HUDEP-2 (cell line): ENCODE results near the gene FXYD6.

Experiments used
- DNase-seq, 76 experiments: peaks; one replicate each; lab custom pipeline; 2025; ENCODE audit not compliant: unreplicated experiment in 76 of 76; lab: John Stamatoyannopoulos, UW

Gene FXYD6

DNA sequence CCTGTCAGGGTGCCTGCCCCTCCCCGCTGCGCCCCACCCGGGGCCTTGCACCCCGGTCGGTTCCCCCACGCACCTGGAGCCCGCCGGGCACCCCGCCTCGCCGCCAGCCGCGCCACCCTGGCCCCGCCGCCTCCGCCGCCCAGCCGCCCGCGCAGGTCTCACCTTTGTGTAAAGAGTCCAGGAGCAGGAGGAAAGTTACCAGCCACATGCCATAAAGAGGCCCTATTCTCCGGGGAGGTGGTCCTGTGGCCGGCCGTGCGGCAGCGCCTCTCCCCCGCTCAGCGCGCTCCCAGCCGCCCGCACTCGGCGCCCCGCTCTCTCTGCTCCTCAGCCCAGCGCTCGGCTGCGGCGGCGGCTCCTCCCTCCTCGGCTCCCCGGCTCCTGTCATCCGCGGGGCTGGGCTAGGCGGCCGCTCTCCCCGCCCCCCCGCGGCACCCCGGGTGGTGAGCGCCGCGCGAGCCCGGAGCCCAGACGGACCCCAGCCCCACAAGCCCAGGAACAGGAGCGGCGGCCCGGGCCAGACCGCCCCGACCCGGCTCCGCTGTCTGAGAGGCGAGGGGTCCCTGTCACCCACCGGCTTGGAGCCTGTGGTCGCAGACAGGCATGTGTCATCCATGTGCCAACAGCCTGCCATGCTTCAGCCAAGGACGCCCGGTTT is 79.5 kb downstream of the FXYD6 start, which contains the start of gene DSCAML1:
TSS of gene DSCAML1 (minus strand) at position 345 of the 658 bp plus-strand sequence. CDS start at position 208, 137 bp downstream.
- no peak for DNase-seq

DNA sequence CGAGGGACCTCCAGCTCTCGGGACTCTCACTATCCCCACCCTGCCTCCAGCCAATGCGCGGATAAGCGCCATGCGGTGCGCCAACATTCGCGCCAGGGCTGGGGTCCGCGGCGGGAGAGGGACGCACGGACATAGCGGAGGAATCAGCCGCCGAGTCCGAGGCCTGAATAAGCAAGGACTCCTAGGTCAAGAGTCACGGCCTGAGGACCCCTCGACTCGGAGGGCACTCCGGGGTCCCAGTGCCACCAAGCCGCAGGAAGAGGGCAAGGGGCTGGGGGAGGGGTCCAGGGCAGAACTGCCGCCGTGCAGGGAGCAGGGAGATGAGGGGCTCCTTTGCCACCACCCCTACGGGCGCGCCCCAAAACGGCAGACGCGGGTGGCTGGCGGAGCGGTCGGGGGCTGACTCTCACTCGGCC is 80.0 kb downstream of the FXYD6 start:
- DNase-seq: no peak

DNA sequence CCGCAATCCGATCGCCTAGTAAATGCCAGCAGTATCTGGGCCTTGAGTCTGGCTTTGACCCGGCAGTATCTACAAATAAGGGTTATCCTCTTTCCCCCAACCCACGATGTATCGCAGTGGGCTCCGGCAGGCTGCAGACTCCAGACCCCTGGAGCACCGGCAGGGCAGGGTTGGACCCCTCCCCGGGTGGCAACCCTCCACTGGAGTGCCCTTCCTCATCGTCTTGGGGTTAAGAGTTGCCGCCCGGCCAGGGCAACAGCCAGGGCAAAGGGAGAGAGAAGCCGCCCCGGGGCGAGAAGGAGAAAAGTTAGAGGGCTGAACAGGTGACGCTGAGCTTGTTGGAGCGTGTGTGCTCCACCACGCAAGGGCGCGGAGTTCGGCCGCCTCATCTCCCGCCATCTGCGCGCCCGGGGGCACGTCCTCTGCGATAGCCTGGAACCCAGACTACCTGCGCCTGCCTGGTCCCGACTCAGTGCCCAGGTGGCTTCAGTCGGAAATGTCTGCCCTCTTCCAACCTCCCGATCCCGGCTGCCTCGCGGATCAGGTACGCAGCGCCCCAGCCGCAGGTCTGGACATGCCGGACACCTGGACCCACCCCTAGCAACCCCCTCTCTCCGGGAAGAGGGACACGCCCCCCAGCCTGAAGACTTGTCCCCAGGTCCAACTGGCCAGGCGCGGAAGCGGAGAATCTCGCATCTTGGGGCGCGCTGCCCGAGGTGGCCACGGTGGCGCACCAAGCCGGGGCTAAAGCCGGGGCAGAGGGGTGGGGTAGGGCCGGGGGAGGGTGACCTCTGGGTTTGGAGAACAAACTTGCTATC is 80.6 kb downstream of the FXYD6 start:
- no peak for DNase-seq

DNA sequence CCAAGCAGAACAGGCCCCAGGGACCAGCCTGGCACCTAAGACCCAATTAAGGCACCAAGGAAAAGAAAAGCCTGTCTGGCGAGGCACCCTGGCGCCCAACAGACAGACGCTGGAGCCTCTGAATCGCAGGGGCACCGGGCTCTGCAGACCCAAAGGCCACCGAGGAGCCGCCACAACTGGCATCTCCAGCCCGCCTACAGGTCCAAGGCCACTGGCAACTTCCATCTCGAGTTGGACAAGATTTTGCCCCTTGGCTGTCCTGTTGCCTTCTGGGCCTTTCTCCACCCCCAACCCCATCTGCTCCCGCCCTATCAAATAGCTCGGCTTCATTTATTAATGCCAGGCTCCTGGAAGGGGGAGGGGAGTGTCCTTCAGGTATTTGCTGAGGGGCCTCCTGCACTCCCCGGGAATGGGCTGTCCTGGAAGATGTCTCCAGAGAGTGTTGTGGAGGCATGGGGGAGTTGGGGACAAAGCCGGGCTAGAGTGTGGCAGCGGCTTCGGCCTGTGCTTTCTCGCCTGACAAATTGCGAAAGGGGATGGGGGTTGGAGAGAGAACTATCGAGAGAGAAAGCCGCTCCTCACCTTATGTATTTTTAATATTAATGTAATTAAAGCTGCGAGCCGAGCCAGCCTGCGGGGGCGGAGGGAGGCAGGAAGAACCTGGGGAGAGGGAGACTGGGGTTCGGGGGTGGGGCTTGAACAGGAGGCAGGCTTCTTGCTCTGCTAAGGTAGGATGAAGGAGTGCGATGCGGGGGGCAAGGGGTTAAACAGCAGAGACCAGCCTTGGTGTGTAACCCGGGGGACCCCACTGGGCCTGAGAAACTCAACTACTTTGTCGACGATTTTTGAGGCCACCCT is 81.5 kb downstream of the FXYD6 start:
- DNase-seq: no peak

DNA sequence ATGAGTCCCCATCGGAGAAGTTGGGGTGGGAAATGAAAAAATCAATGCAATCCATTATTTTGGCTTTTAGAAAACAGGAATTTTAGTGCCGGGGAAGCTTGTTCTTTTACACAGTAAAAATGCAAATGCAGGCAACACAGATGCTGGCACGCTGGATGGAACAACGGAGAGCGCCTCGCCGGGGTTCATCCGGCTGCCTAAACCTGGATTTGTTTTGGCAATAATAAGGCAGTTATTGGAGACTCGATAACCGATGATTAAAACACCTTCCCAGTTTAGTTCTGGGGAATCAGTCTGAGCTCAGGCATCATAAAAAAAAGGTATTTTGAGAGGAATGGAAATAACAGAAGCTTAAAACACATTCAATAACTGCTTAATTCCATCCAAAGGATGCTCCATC is 82.3 kb downstream of the FXYD6 start:
- DNase-seq: no peak

DNA sequence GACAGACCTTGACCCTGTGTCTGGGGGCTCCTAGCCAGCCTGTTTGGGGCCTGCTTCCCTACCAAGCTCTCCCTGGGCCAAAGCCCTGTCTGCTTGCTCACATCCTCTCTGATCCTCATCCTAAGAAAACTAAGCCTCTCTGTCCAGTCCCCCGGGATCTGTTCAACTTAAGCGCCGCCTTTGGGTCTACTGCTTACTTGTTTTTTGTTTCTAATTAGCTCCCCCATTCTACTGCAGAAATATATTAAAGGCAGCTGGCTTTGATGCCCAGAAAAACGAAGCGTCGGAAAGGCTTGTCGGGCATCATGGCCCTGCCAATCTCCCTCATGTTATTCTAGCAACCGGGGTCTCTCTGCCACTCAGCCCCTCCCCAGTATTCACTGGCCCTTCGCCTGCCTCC is 82.9 kb downstream of the FXYD6 start:
- DNase-seq: no peak

DNA sequence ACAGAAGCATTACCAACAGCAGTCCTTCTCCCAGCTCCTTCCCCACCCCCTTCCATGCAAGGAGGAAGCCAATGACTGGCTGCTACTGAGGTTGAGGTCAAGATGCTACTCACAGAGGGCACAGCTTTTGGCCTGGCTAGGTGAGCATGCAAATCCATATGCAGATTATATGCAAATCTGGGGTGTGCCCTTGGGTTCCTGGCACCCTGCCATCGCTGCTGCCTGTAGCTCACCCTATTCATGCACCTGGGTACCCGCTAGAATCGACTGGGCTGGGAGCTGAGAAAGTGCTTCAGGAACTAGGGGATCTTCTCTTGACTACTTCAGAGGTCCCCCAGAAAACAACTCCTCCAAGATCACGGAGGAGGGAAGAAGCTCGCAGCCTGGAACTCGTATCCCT is 83.5 kb downstream of the FXYD6 start:
- no peak for DNase-seq

DNA sequence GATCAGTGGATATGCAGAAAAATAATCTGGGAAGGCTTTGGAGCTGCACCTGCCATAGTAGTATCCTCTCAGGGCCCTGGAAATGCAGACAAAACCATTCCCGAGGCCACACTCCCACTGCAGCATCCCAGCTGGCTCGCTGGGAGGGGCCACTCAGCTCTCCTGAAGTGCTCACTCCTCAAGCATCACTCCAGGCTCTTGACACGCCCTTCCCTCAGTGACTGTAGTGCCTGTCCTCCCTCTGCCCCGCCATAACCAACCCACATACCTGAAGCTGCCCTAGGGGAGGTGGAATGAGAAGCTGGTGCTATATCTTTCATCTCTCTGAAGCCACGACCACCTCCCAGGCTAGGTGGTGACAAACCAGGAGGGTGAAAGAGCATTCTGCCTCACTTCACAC is 84.2 kb downstream of the FXYD6 start:
- DNase-seq: no peak

DNA sequence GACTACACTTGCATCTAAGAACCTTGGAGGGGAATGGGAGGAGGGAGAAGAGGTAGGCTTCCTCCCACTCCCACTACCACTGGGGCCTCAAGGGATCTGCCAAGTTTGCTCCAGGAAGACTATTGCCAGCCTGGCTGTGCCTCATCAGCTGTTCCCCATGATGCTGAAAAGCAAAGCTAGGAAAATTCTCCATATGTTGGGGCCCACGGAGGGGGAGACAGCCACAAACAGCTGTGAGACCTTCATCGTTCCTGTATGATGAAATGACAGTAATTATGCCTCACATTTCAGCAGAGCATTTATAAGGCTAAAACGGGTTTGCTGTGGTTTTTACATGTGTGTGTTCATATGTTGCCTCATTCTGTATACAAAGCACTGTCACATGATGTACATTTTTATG is 86.2 kb downstream of the FXYD6 start:
- DNase-seq: no peak

DNA sequence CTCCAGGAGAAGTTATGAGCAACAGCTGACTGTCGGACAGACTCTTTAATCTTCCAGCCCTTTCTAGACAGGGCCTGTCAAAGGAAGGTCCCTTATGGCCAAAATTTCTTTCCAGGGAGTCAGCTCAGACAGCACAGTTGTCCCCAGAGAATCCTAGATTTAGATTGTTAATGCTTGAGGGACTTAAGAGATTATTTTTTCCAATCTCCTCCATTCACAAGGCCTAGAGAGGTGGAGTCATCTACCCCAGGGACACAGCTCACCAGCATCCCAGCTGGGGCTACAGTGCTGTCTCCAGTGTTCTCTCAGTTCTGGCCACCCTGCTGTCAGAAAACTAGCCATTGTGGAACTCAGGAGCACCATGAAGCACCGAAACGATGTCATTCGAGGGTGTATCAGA is 87.2 kb downstream of the FXYD6 start:
- no peak for DNase-seq
